GM10266 (cell line): ENCODE results near the gene GRIK3.

Experiments
- DNase-seq: peaks from one replicate; pipeline ENCODE4 v3.0.0; 2012; ENCODE audit errors: extremely low spot score
- CTCF ChIP-seq: IDR thresholded peaks from 2 replicates; pipeline ENCODE4 v1.5.1; 2012; ENCODE audit warnings: mild to moderate bottlenecking, low read depth; ENCODE audit not compliant: control insufficient read depth, insufficient read depth; ENCODE audit errors: missing control alignments

Gene GRIK3

GRCh38 chr1:36843027-36843426, 191.3 kb downstream of the GRIK3 start:
- TF ChIP-seq CTCF: no peak
- DNase-seq: no peak

- no peak for TF ChIP-seq CTCF
- no peak for DNase-seq
These were observed 191.9 kb downstream of the GRIK3 start for GRCh38 chr1:36842448-36842847.

GRCh38 chr1:36839485-36839884, 194.8 kb downstream of the GRIK3 start:
- TF ChIP-seq CTCF: no peak

GRCh38 chr1:36838888-36839287, 195.4 kb downstream of the GRIK3 start:
- DNase-seq: no peak
- no peak for TF ChIP-seq CTCF

More at GRCh38 chr1:36839485-36839884, 194.8 kb downstream of the GRIK3 start:
- no peak for DNase-seq

- no peak for TF ChIP-seq CTCF
- DNase-seq: no peak
These were observed 197.4 kb downstream of the GRIK3 start for GRCh38 chr1:36836916-36837315.

- DNase-seq: no peak
- TF ChIP-seq CTCF: no peak
These were observed 198.0 kb downstream of the GRIK3 start for GRCh38 chr1:36836196-36836883.

- no peak for TF ChIP-seq CTCF
These were observed 198.6 kb downstream of the GRIK3 start for GRCh38 chr1:36835696-36836095.

More at GRCh38 chr1:36835696-36836095, 198.6 kb downstream of the GRIK3 start:
- no peak for DNase-seq
